NCI-H2081 treated with DMSO at 0.1 percent for 48 hours (cell line): Measurements from ENCODE around the gene ZNF195.
"Not testable (repeated sequence)": the region's sequence is repeated elsewhere in the genome, so short reads cannot be mapped to it uniquely, and the experiment has no call there.

Experiments used
- DNase-seq: peaks from one replicate; lab custom pipeline; 2025; lab: John Stamatoyannopoulos, UW

The ZNF195 gene

GRCh38 chr11:3347127-3347526, 31.8 kb downstream of the ZNF195 start:
- DNase-seq, result no peak

GRCh38 chr11:3346587-3346986, 32.4 kb downstream of the ZNF195 start:
- DNase-seq, result no peak

- DNase-seq, result no peak
Observed at GRCh38 chr11:3345736-3346135, 33.2 kb downstream of the ZNF195 start.

- DNase-seq, result no peak
Observed at GRCh38 chr11:3344327-3345174, 34.4 kb downstream of the ZNF195 start.

GRCh38 chr11:3342709-3343108, 36.2 kb downstream of the ZNF195 start:
- no peak for DNase-seq

- DNase-seq, result no peak
Observed at GRCh38 chr11:3341298-3341697, 37.6 kb downstream of the ZNF195 start.

- no peak for DNase-seq
Observed at GRCh38 chr11:3340025-3340424, 38.9 kb downstream of the ZNF195 start.

- no peak for DNase-seq
Observed at GRCh38 chr11:3339340-3339624, 39.7 kb downstream of the ZNF195 start.

- no peak for DNase-seq
Observed at GRCh38 chr11:3338569-3339339, 40.2 kb downstream of the ZNF195 start.

GRCh38 chr11:3336420-3336819, 42.5 kb downstream of the ZNF195 start:
- not testable (repeated sequence) for DNase-seq

- not testable (repeated sequence) for DNase-seq
Observed at GRCh38 chr11:3333157-3333556, 45.8 kb downstream of the ZNF195 start.

GRCh38 chr11:3331078-3331477, 47.9 kb downstream of the ZNF195 start:
- not testable (repeated sequence) for DNase-seq

- DNase-seq, result not testable (repeated sequence)
Observed at GRCh38 chr11:3330064-3330463, 48.9 kb downstream of the ZNF195 start.

- not testable (repeated sequence) for DNase-seq
Observed at GRCh38 chr11:3328503-3328902, 50.4 kb downstream of the ZNF195 start.

GRCh38 chr11:3326450-3326849, 52.5 kb downstream of the ZNF195 start:
- DNase-seq, result not testable (repeated sequence)

GRCh38 chr11:3324724-3325123, 54.2 kb downstream of the ZNF195 start:
- not testable (repeated sequence) for DNase-seq
